OCI-LY3 (cell line): ENCODE data around the gene HOXA7.

Source experiments
- H2AFZ ChIP-seq: fragments of 200-600, 300-600 bp; shearing (Covaris generic); 2 replicates; pipeline ENCODE4 v1.6.0; 2014; ENCODE audit warnings: antibody characterized with exemption, low read depth, low read length
- H3K27ac ChIP-seq: fragments of 200-600, 300-600 bp; sonication (generic); 2 replicates; pipeline ENCODE4 v1.5.1; 2014; ENCODE audit warnings: mild to moderate bottlenecking, low read length, moderate library complexity, mixed read lengths
- H3K27me3 ChIP-seq: fragments of 200-600, 300-600 bp; sonication (generic); 2 replicates; pipeline ENCODE4 v1.6.1; 2014; ENCODE audit warnings: low read depth, low read length, mixed read lengths
- H3K36me3 ChIP-seq: fragments of 200-600, 300-600 bp; sonication (generic); replicated peaks from 2 replicates; pipeline ENCODE3; 2014; ENCODE audit warnings: low read depth, low read length, mixed read lengths
- H3K4me1 ChIP-seq: fragments of 300-600, 200-600 bp; sonication (generic); 2 replicates; pipeline ENCODE4 v1.6.1; 2014; ENCODE audit warnings: low read length, mixed read lengths
- H3K4me2 ChIP-seq: fragments of 200-600, 300-600 bp; sonication (generic); 2 replicates; pipeline ENCODE4 v1.6.1; 2014; ENCODE audit warnings: low read length, mixed read lengths
- H3K4me3 ChIP-seq: fragments of 300-600, 200-600 bp; sonication (generic); 2 replicates; pipeline ENCODE4 v1.5.1; 2014; ENCODE audit warnings: antibody characterized with exemption, mild to moderate bottlenecking, low read length, moderate library complexity
- H3K79me2 ChIP-seq: fragments of 300-600, 200-600 bp; shearing (Covaris generic); 2 replicates; pipeline ENCODE4 v1.6.1; 2014; ENCODE audit warnings: mild to moderate bottlenecking, low read length, mixed read lengths
- H3K9ac ChIP-seq: fragments of 300-600, 200-600 bp; shearing (Covaris generic); 2 replicates; pipeline ENCODE4 v1.6.0; 2014; ENCODE audit warnings: mild to moderate bottlenecking, low read length, moderate library complexity
- H3K9me3 ChIP-seq: fragments of 200-600, 300-600 bp; shearing (Covaris generic); 2 replicates; pipeline ENCODE4 v1.6.1; 2014; ENCODE audit warnings: low read length, mixed read lengths; ENCODE audit not compliant: insufficient read depth
- H4K20me1 ChIP-seq: fragments of 200-600, 300-600 bp; sonication (generic); 2 replicates; pipeline ENCODE4 v1.6.1; 2016; ENCODE audit warnings: low read length, mixed read lengths; ENCODE audit not compliant: insufficient read depth
- EZH2phosphoT487 ChIP-seq: fragments of 200-600 bp; shearing (Covaris generic); IDR thresholded peaks from 2 replicates; pipeline ENCODE4 v1.6.1; 2018; ENCODE audit warnings: antibody characterized with exemption, mixed run types, low read depth
- TF ChIP-seq, protein P1 (sequence below): fragments of 200-600, 300-600 bp; sonication (generic); IDR thresholded peaks from 2 replicates; pipeline ENCODE4 v1.5.1; 2014; ENCODE audit warnings: antibody characterized with exemption, low read length, low read depth

HOXA7 gene

DNA sequence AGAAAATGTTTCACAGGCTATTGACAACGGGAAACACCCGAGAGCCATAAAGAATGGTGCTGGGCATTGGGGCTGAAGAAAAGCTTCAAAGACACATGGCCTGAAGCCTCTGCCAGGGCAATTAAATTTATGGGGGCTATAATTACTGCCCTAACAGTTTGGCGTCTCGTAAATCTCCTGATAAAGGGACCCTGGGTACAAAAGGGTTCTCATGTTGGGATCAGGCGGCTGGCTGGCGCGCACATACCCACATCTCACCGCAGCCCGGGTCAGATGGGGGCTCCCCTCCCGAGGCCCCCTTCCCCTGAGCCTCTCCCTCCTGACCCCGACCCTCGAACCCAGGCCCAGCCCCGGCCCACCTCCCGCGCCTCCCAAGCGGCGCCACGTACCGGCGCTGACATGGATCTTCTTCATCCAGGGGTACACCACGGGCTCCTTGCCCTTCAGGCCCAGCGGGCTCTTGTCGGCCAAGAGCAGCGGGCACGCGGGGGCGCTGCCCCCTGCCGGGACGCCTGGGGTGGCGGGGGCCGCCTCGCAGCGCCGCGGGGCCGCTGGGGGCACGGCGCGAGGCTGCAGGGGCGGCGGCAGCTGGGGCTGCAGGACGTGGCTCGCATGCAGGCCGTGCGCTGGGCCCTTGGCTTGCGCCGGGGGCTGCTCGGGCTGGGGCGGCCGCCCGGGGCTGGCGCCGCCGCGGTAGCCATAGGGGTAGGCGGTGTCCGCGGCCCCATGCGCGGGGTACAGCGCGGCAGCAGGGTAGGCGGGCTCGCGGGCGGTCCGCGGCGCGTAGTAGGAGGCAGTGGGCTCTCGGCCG, 26.5 kb downstream of the HOXA7 start:
- no peaks in the 10 kb centered on the region for H3K79me2 ChIP-seq
- H3K4me2 ChIP-seq: no peak overlapping the region
- H2AFZ ChIP-seq: no peak overlapping the region
- no peak overlapping the region for H3K9ac ChIP-seq
- TF ChIP-seq EZH2phosphoT487: no peak
- H3K27me3 ChIP-seq: no peaks in the 10 kb centered on the region; the same call in 1 of the 2 replicates
- H3K9me3 ChIP-seq: no peaks in the 10 kb centered on the region
- H3K36me3 ChIP-seq: no peaks in the 10 kb centered on the region
- H4K20me1 ChIP-seq: peaks cover 5% of the 10 kb centered on the region; the same call in 1 of the 2 replicates
- H3K4me3 ChIP-seq: no peak overlapping the region
- peaks cover 11% of the 10 kb centered on the region for H3K4me1 ChIP-seq
- no peak overlapping the region for H3K27ac ChIP-seq

DNA sequence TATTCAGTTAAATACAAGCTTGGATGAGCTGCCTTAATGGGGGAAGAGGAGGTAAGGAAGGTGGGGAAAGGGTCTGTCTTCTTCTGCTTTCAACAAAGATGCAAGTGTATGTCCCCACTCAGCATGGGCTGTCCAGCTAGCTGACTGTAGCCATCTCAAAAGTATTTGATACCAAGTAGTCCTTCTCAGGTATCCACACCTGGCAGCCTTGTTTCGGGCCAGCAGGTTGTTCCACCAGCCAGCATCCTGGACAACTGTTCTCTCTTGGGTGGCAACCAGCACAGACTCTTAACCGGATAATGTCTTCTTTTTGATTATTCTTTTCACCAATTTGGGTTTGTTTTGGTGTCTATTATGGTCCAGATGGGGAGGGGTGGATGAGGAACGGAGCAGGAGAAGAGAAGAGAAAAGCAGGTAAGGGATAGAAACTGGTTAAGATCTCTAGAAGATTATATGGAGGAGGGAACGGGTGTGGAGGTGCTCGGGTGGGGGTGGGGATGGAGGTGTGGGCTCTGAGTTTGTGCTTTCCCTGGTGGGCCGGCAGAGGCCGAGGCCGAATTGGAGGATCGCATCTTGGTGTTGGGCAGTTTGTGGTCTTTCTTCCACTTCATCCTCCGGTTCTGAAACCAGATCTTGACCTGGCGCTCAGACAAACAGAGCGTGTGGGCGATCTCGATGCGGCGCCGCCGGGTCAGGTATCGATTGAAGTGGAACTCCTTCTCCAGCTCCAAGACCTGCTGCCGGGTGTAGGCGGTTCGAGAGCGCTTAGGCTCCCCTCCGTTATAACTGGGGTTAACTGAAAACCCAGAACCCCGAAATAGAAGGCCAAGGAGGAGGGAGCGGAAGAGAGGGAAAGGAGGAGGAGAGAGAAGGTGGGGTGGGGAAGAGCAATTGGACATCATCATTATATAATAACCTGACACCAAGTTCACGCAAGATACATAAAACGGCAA, 27.4 kb downstream of the HOXA7 start:
- H3K4me3 ChIP-seq: no peak overlapping the region
- no peaks in the 10 kb centered on the region for H3K36me3 ChIP-seq
- no peaks in the 10 kb centered on the region for H3K79me2 ChIP-seq
- no peak overlapping the region for H3K9ac ChIP-seq
- H3K27me3 ChIP-seq: no peaks in the 10 kb centered on the region; the same call in 1 of the 2 replicates
- H2AFZ ChIP-seq: no peak overlapping the region
- no peaks in the 10 kb centered on the region for H4K20me1 ChIP-seq
- peaks cover 2% of the 10 kb centered on the region for H3K4me1 ChIP-seq
- TF ChIP-seq, protein P1, sequence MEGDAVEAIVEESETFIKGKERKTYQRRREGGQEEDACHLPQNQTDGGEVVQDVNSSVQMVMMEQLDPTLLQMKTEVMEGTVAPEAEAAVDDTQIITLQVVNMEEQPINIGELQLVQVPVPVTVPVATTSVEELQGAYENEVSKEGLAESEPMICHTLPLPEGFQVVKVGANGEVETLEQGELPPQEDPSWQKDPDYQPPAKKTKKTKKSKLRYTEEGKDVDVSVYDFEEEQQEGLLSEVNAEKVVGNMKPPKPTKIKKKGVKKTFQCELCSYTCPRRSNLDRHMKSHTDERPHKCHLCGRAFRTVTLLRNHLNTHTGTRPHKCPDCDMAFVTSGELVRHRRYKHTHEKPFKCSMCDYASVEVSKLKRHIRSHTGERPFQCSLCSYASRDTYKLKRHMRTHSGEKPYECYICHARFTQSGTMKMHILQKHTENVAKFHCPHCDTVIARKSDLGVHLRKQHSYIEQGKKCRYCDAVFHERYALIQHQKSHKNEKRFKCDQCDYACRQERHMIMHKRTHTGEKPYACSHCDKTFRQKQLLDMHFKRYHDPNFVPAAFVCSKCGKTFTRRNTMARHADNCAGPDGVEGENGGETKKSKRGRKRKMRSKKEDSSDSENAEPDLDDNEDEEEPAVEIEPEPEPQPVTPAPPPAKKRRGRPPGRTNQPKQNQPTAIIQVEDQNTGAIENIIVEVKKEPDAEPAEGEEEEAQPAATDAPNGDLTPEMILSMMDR: no peak
- no peak for TF ChIP-seq EZH2phosphoT487
- H3K27ac ChIP-seq: no peak overlapping the region
- no peaks in the 10 kb centered on the region for H3K9me3 ChIP-seq
- H3K4me2 ChIP-seq: no peak overlapping the region

DNA sequence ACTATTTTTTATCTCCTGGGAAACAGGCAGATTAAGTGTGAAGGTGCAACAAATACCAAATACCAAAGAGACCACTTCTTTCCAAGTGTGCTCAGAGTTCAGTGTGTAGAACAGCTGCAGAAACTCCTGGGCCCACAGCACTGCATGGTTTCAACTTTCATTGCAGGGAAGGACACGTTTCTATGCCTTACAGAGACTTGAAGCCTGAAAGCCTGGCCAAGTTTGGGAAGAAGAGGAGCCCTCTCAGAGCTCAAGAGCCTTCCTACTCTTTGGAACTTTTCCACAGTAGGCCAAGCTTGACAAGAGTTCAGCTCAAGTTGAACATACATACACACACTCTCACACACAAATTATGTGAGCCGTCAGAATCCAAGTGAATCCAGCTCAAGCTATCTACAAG, 28.4 kb downstream of the HOXA7 start:
- TF ChIP-seq, protein P1: no peak
- TF ChIP-seq EZH2phosphoT487: no peak
- Histone ChIP-seq H3K36me3 (no peaks in the 10 kb centered on the region), H3K4me3 (no peak overlapping the region), H3K9me3 (no peaks in the 10 kb centered on the region), H3K4me2 (no peak overlapping the region), H4K20me1 (no peaks in the 10 kb centered on the region), H3K27ac (no peak overlapping the region), H3K4me1 (no peaks in the 10 kb centered on the region), H2AFZ (no peak overlapping the region), H3K9ac (no peak overlapping the region), H3K27me3 (no peaks in the 10 kb centered on the region; the same call in 1 of the 2 replicates), H3K79me2 (no peaks in the 10 kb centered on the region)

DNA sequence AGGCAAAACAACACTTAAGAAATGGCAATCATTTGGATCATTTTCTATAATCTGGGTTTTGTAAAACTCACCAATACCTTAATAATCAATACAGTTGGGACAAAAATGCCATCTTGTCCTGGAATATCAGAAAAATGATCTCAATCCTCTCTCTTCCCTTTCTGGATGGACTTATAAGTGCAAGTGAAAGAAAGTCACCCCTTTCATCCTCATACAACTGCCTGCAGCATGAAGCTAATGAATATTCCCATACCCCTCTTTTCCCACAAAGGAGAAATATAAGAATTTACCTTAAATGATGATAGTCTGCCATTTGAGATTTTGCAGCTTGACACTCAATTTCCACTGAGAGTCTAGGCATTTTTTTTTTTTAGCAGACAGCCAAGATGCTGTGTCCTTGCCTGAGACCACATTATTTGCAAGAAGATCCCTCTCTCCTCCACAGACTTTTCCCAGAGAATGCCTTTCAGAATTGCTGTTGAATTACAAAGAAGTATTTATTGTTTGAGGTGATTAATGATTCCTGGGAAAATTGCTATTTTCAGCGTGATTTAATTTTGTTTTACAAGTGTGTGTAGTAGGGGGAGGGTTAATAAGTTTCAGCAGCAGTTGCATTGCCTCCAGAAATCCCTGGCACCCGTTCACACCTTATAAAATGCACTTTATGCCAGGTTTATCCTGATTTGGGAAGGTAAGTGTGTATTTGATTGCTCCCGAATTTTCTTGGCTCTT, 29.7 kb downstream of the HOXA7 start:
- TF ChIP-seq, protein P1: no peak
- no peak for TF ChIP-seq EZH2phosphoT487
- no peaks in the 10 kb centered on the region for H3K79me2 ChIP-seq

More for the DNA sequence above, 29.7 kb downstream of the HOXA7 start:
- Histone ChIP-seq H3K9ac (no peak overlapping the region), H3K9me3 (no peaks in the 10 kb centered on the region), H4K20me1 (no peaks in the 10 kb centered on the region), H3K27me3 (no peaks in the 10 kb centered on the region; the same call in 1 of the 2 replicates), H2AFZ (no peak overlapping the region), H3K4me3 (no peak overlapping the region), H3K27ac (no peak overlapping the region), H3K4me1 (no peaks in the 10 kb centered on the region), H3K36me3 (no peaks in the 10 kb centered on the region), H3K4me2 (no peak overlapping the region)
